H1 (cell line): ENCODE data around the gene LRIT2.

Experiments used
- ASH2L ChIP-seq: fragments of 200-600, 300-600 bp; sonication (generic); IDR thresholded peaks from one replicate; pipeline ENCODE4 v1.7.1; 2017; ENCODE audit warnings: low read length
- CTCF ChIP-seq, 3 experiments: IDR thresholded peaks; 1 replicate in 2 of 3; 2 replicates in 1 of 3; pipeline versions ENCODE4 v1.5.1 to v1.6.1; 2011; ENCODE audit warnings: low read length in 3 of 3, mild to moderate bottlenecking in 3 of 3, inconsistent platforms in 2 of 3, low read depth in 1 of 3, moderate library complexity in 1 of 3; ENCODE audit not compliant: insufficient read depth in 1 of 3; ENCODE audit errors: control extremely low read depth in 1 of 3
- EP300 ChIP-seq, 2 experiments: IDR thresholded peaks; 1 replicate in 1 of 2; 2 replicates in 1 of 2; pipeline ENCODE4 v1.6.1; 2011 to 2012; ENCODE audit warnings: low read depth in 2 of 2, low read length in 2 of 2, mild to moderate bottlenecking in 2 of 2, borderline replicate concordance in 1 of 2, inconsistent platforms in 1 of 2, moderate library complexity in 1 of 2
- EZH2 ChIP-seq: fragments of 200-600 bp; sonication (generic); IDR thresholded peaks from 2 replicates; pipeline ENCODE4 v1.7.1; 2012; ENCODE audit warnings: low read depth, mild to moderate bottlenecking, moderate library complexity, low read length, inconsistent platforms; ENCODE audit not compliant: severe bottlenecking
- POLR2A ChIP-seq, 2 experiments: IDR thresholded peaks; 1 replicate in 1 of 2; 2 replicates in 1 of 2; pipeline ENCODE4 v1.6.1; 2011; ENCODE audit warnings: low read depth in 2 of 2, low read length in 2 of 2, mild to moderate bottlenecking in 2 of 2; ENCODE audit errors: control extremely low read depth in 1 of 2
- POLR2AphosphoS5 ChIP-seq: IDR thresholded peaks from 2 replicates; pipeline ENCODE4 v1.6.1; 2011; ENCODE audit warnings: low read depth, low read length
- RAD21 ChIP-seq, 2 experiments: IDR thresholded peaks in 1 of 2; conservative IDR thresholded peaks in 1 of 2; 2 replicates each; pipeline ENCODE4 v1.6.1; 2011; ENCODE audit warnings: low read depth in 2 of 2, low read length in 2 of 2, improper control_type of control experiment in 1 of 2, inconsistent platforms in 1 of 2, mild to moderate bottlenecking in 1 of 2, moderate library complexity in 1 of 2
- RBBP5 ChIP-seq: IDR thresholded peaks from 2 replicates; pipeline ENCODE4 v1.7.1; 2012; ENCODE audit warnings: low read depth, mild to moderate bottlenecking, inconsistent platforms, low read length, moderate library complexity, borderline replicate concordance
- TCF12 ChIP-seq: IDR thresholded peaks from 2 replicates; pipeline ENCODE4 v1.6.1; 2011; ENCODE audit warnings: low read depth, mild to moderate bottlenecking, low read length
- TF ChIP-seq, protein P1 (sequence below): IDR thresholded peaks from 2 replicates; pipeline ENCODE4 v1.6.1; 2011; ENCODE audit warnings: low read length, improper control_type of control experiment
- TF ChIP-seq, protein P2 (sequence below): IDR thresholded peaks from 2 replicates; pipeline ENCODE4 v1.6.1; 2011; ENCODE audit warnings: low read depth, mild to moderate bottlenecking, low read length; ENCODE audit not compliant: insufficient read depth
- TF ChIP-seq, protein P3 (sequence below): IDR thresholded peaks from 2 replicates; pipeline ENCODE4 v1.6.1; 2012; ENCODE audit warnings: inconsistent platforms

DNA sequence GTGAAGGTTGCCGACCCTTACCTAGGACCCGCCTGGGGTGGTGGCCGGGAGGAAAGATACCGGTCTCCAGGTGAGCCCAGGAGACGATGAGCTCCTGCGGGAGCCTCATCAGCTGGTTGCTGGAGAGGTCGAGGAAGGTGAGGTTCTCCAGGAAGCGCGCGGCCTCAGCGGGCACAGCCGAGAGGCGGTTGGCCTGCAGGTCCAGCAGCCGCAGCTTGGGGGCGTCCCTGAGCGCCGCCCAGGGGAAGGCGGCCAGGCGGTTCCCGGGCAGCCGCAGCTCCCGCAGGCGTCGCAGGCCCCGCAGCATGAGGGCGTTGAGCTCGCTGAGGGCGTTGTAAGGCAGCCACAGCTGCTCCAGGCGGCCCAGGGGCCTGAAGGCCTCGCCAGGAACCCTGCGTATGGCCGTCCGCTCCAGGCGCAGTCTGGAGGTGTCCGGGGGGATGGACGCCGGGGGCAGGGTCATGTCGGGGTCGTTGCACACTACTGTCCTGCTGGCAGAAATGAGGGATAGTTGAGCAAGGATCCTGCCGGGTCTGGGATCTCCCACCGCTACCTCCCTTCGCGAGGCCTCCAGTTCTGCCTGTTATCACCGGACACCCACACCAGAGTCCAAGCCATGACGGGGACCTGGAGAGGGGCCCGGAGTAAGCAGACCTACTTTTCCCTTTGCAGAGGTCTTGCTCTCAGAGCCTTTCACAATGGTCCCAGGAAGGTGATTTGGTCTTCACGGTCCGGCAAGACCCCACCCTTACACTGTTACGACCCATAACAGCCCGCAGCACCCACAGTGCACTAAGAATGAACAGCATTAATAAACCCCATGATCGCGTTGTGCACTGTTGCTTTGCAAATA lies 12.1 kb upstream of the LRIT2 start:
- peak; percentile 79 to 90 (median 83) for TF ChIP-seq CTCF (IDR thresholded peaks at IDR 0.05; ENCODE audit: control extremely low read depth in 1 of 3, insufficient read depth in 1 of 3, low read depth in 1 of 3, low read length in 3 of 3)
- no peak for TF ChIP-seq POLR2A (IDR thresholded peaks at IDR 0.05; ENCODE audit: control extremely low read depth in 1 of 2, low read depth in 2 of 2, low read length in 2 of 2)
- TF ChIP-seq, protein P1, sequence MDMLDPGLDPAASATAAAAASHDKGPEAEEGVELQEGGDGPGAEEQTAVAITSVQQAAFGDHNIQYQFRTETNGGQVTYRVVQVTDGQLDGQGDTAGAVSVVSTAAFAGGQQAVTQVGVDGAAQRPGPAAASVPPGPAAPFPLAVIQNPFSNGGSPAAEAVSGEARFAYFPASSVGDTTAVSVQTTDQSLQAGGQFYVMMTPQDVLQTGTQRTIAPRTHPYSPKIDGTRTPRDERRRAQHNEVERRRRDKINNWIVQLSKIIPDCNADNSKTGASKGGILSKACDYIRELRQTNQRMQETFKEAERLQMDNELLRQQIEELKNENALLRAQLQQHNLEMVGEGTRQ, result no peak
- TF ChIP-seq, protein P2, sequence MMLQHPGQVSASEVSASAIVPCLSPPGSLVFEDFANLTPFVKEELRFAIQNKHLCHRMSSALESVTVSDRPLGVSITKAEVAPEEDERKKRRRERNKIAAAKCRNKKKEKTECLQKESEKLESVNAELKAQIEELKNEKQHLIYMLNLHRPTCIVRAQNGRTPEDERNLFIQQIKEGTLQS, result no peak
- TF ChIP-seq, protein P3, sequence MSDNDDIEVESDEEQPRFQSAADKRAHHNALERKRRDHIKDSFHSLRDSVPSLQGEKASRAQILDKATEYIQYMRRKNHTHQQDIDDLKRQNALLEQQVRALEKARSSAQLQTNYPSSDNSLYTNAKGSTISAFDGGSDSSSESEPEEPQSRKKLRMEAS, result peak; percentile 99
- no peak for TF ChIP-seq POLR2AphosphoS5
- TF ChIP-seq EP300 (IDR thresholded peaks at IDR 0.05; ENCODE audit: borderline replicate concordance in 1 of 2, low read depth in 2 of 2, low read length in 2 of 2), result no peak
- no peak for TF ChIP-seq EZH2
- 0 out of 2 replicates have a peak, but pooled peaks have one; percentile 28 for TF ChIP-seq RBBP5
- no peak for TF ChIP-seq ASH2L
- peak; percentile 37 to 56; a peak in 3 of 4 replicates for TF ChIP-seq RAD21 (IDR thresholded peaks at IDR 0.05 in 1 of 2, conservative IDR thresholded peaks at IDR 0.05 in 1 of 2; ENCODE audit: low read depth in 2 of 2, low read length in 2 of 2)
- TF ChIP-seq TCF12, result peak; percentile 45; the same call in 1 of the 2 replicates
